Measurements from ENCODE around the gene YIPF3. TPM values are rescaled to one million over a fixed set of nuclear protein-coding genes. Genes with fewer than 3 reads are reported as not detected.

Gene YIPF3
- total and polyA plus RNA-seq, 9 of the 15 experiments (the other 6 are each of a cell fraction or from before 2014, with no cell fraction given): 27.5 to 75.3 (median 57.6) TPM

- peak; percentile 16; the same call in 1 of the 2 replicates for TF ChIP-seq ILF3 (IDR thresholded peaks at IDR 0.05; ENCODE audit: borderline replicate concordance)
- 0 out of 2 replicates have a peak, but pooled peaks have one; percentile 13 for TF ChIP-seq ZNF511 (CRISPR knock-in tag; IDR thresholded peaks at IDR 0.05)
- 0 out of 2 replicates have a peak, but pooled peaks have one; percentile 59 for TF ChIP-seq ERF (CRISPR knock-in tag; IDR thresholded peaks at IDR 0.05)
- peak in 1 of 3 experiments; percentile 33 for TF ChIP-seq YY1 (IDR thresholded peaks at IDR 0.05; ENCODE audit: borderline replicate concordance in 1 of 3, control insufficient read depth in 1 of 3, extremely low read depth in 1 of 3, insufficient read depth in 3 of 3, insufficient read length in 1 of 3, insufficient replicate concordance in 2 of 3, low read depth in 1 of 3, low read length in 2 of 3)
- 0 out of 2 replicates have a peak, but pooled peaks have one; percentile 59 for TF ChIP-seq SP1 (CRISPR knock-in tag; IDR thresholded peaks at IDR 0.05)
- TF ChIP-seq GATAD2B (IDR thresholded peaks at IDR 0.05; ENCODE audit: borderline replicate concordance): no peak
- TF ChIP-seq MLLT1 (IDR thresholded peaks at IDR 0.05): no peak
- TF ChIP-seq BRD9 (IDR thresholded peaks at IDR 0.05; ENCODE audit: low read depth, partially characterized antibody): no peak
- TF ChIP-seq TEAD4 (IDR thresholded peaks at IDR 0.05; ENCODE audit: low read length): peak; percentile 13; the same call in 1 of the 2 replicates
- TF ChIP-seq TEAD4 (CRISPR knock-in tag; IDR thresholded peaks at IDR 0.05; ENCODE audit: borderline replicate concordance): no peak
- no peak for TF ChIP-seq ASH1L (IDR thresholded peaks at IDR 0.05; ENCODE audit: borderline replicate concordance, low read depth, partially characterized antibody)
- no peak for TF ChIP-seq TSC22D4 (tag; IDR thresholded peaks at IDR 0.05)
- no peak for TF ChIP-seq HDAC1 (IDR thresholded peaks at IDR 0.05)
- no peak for TF ChIP-seq ZSCAN29 (IDR thresholded peaks at IDR 0.05)
- no peak for TF ChIP-seq ZC3H8 (IDR thresholded peaks at IDR 0.05)
- 0 out of 4 replicates have a peak, but pooled peaks of 1 of the 2 experiments have one; percentile 21 for TF ChIP-seq ARNT (IDR thresholded peaks at IDR 0.05)
- no peak for TF ChIP-seq RBM25 (IDR thresholded peaks at IDR 0.05; ENCODE audit: low read depth, low read length, severe bottlenecking)
- no peak for TF ChIP-seq FOXM1 (IDR thresholded peaks at IDR 0.05; ENCODE audit: low read depth)
- TF ChIP-seq FOXM1 (CRISPR knock-in tag; IDR thresholded peaks at IDR 0.05; ENCODE audit: low read depth): no peak
- TF ChIP-seq CBX5 (IDR thresholded peaks at IDR 0.05; ENCODE audit: borderline replicate concordance, low read depth): no peak
- TF ChIP-seq BACH1 (tag; IDR thresholded peaks at IDR 0.05): no peak
- no peak for TF ChIP-seq USF1 (CRISPR knock-in tag; IDR thresholded peaks at IDR 0.05)
- no peak for TF ChIP-seq ZNF253 (CRISPR knock-in tag; conservative IDR thresholded peaks at IDR 0.05)
These were observed 9.9 kb downstream of the YIPF3 start (continued) for GRCh38 chr6:43506667-43507471.
